HS-27A (cell line): ENCODE results near the gene HECA.
"Not testable (repeated sequence)": the region's sequence is repeated elsewhere in the genome, so short reads cannot be mapped to it uniquely, and the experiment has no call there.

ENCODE experiments used
- DNase-seq: peaks from one replicate; pipeline ENCODE4 v3.0.0-alpha.2; 2012; ENCODE audit warnings: low read depth, missing footprints

The HECA gene

DNA sequence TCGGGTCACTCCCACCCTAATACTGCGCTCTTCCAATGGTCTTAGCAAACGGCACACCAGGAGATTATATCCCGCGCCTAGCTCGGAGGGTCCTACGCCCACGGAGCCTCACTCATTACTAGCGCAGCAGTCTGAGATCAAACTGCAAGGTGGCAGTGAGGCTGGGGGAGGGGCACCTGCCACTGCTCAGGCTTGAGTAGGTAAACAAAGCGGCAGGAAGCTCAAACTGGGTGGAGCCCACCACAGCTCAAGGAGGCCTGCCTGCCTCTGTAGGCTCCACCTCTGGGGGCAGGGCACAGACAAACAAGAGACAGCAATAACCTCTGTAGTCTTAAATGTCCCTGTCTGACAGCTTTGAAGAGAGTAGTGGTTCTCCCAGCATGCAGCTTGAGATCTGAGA is 75.9 kb downstream of the HECA start:
- not testable (repeated sequence) for DNase-seq

GRCh38 chr6:139212460-139212859 is 77.6 kb downstream of the HECA start:
- DNase-seq: not testable (repeated sequence)

GRCh38 chr6:139219271-139219729 is 84.4 kb downstream of the HECA start:
- DNase-seq: peak; percentile 55

- DNase-seq: no peak
Measured at GRCh38 chr6:139219746-139220145, 84.9 kb downstream of the HECA start.

GRCh38 chr6:139228387-139228786 is 93.5 kb downstream of the HECA start:
- not testable (repeated sequence) for DNase-seq
